Smooth muscle cell of trachea (primary cell): ENCODE measurements around the gene PRR11. TPM values are rescaled to one million over a fixed set of nuclear protein-coding genes. Genes with fewer than 3 reads are reported as not detected.

Source experiments
- total RNA-seq: library from RNA; depleted of rRNA; stranded (reverse); fragments of >200 nt; gene quantifications from 2 replicates; pipeline ENCODE4 v1.2.1, GENCODE V29; 2014

The PRR11 gene
- total RNA-seq = 2.8 and 20.7 TPM in 2 replicates

DNA sequence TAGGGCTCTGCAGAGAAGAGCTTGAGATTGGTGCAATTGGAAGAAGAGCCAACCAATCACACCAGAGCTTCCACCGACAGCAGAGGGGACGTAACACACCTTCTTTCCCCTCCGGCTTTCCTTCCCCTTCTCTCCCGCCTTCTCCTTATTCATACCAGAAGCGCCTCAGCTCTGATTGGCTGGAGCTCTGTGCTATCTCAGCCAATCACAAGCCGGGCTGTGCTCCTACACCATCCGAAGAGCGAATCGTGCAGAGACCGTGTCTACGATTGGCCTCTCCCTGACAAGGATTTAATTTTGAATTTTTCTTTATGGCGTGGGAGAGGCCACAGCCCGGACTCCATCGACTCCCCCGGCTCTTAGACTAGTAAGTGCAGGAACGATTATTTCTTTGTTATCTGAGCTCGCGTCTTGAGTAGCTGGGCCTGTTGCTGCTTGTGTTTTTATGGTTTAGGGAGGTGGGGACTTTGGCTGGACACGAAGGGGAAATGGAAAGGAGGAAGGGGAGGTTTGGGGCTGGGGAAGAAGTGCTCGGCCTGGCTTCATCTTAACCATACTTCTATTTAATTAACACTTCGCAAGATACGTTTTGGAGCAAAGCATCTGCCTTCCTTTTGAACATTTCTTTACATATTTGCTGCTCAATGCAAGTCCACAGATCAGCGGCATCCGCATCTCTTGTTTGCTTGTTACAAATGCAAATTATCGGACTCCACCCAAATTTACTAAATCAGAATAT, at the start of gene PRR11:
Gene PRR11 (plus strand): TSS at position 308 of the 739 bp plus-strand sequence. CDS start 14,007 bp downstream, outside the sequence.

DNA sequence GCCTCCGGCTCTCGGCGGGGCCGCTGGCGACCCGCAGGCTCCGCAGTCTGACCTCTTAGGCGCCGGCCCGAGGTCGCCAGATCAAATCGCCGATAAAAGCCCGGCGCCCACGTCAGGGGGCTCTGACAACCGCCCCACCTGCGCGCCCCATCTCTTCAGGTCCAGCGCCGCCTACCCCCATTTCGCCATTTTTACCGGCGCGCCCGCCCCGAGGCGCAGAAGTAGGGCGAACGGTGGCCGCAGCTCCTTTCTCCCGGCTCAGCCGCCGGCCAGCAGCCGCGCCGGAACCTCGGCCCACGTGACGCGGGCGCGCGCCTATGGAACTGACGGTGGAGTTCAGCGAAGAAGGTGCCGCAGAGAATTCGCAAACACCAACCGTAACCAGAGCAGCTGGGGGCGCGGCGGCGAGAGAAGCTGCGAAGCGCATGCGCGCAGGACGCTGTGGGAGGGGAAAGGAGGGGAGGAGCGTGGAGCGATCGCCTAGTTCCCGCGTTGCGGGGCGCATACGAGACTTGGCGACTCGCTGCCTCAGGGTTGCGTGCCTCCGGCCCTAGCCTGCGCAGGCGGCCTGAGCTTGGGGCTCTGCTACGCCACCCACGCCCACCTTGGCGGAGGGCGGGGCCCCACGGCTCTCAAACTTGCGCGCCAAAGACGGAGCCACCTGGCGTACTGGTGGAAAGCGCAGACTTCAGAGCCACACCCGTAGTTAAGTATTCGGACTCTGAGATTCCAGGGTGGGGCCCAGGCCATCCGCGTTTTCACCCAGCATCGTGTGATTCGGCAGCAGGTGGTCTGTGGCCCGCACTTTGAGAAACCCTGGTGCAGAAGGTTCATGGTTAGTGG, 48.9 kb upstream of the PRR11 start, which contains the start of gene TRIM37:
Gene TRIM37 (minus strand): TSS at position 418 of the 843 bp plus-strand sequence. CDS start 419 bp downstream, outside the sequence.

GRCh38 chr17:59154721-59155438, 666 bp upstream of the PRR11 start, which contains the start of gene SKA2:
TSS of gene SKA2 (minus strand) at chr17:59155186. CDS start at chr17:59155163, 23 bp downstream.

DNA sequence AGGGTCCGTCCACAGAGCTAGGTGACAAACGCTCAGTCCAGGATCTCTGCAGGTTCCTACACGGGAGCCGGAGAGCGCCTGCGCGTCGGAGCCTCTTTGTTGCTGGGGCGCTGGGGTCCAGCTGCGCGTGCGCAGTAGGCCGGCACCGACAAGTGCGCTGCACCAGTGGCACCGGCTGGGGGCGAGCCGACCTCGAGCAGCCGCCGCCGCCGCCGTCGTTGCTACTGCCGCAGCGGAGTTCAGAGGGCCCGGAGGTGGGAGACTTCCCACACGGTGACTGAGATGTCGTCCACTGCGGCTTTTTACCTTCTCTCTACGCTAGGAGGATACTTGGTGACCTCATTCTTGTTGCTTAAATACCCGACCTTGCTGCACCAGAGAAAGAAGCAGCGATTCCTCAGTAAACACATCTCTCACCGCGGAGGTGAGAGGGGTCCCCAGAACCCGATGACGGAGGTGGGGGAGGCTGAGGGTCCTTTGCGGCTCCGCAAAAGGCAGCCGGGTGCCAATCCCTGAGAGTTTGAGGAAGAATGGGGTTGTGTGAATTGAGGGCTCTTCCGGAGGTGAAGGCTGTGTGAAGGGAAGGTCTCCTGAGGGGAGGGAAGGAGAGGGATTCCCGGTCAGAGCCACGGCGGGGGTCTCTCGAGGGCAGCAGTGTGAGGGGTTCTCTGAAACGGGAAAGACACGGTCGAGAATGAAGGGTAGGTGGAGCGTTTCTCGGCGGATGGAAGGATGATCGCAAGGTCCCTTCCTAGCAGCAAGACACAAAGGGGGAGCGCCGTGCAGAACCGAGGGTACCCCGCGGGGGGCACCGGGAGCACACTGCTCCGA, 65.0 kb downstream of the PRR11 start, which contains the start of gene GDPD1:
Gene GDPD1 (plus strand): TSS at position 184 of the 831 bp plus-strand sequence. CDS start 99 bp downstream, at position 283.

Other genes with a start within 250 kb of the PRR11 start
- gene TRIM37, start 48.9 kb upstream of the PRR11 start, total RNA-seq = 39.3 and 42.2 TPM in 2 replicates
- 28.0 and 91.6 TPM in 2 replicates for gene SKA2, start 560 bp upstream of the PRR11 start, total RNA-seq
- 18.0 and 24.0 TPM in 2 replicates for gene SMG8, start 54.3 kb downstream of the PRR11 start, total RNA-seq
- gene GDPD1, start 64.8 kb downstream of the PRR11 start, total RNA-seq = 0.17 and 0.73 TPM in 2 replicates
- gene YPEL2, start 175.9 kb downstream of the PRR11 start, total RNA-seq = 8.4 and 14.1 TPM in 2 replicates